Naive thymus-derived CD4-positive, alpha-beta T cell (primary cell): ENCODE measurements around the gene ZMYND8. TPM values are rescaled to one million over a fixed set of nuclear protein-coding genes. Genes with fewer than 3 reads are reported as not detected.
"Not testable (repeated sequence)": the region's sequence is repeated elsewhere in the genome, so short reads cannot be mapped to it uniquely, and the experiment has no call there.

ENCODE experiments used
- ATAC-seq: fragments of 150-1000 bp; cut with Tn5 transposase; 2 replicates; pipeline ENCODE4 v1.10.0; 2021; ENCODE audit warnings: mild to moderate bottlenecking, moderate library complexity
- CTCF ChIA-PET: fragments of 350-600 bp; sonication (Branson Sonifier 250); formaldehyde crosslinking; loops from one replicate; lab custom pipeline; 2021; ENCODE audit warnings: antibody characterized with exemption; lab: Charles Lee
- POLR2A ChIA-PET: fragments of 350-600 bp; sonication (Branson Sonifier 250); formaldehyde crosslinking; loops from one replicate; lab custom pipeline; 2021; ENCODE audit warnings: antibody characterized with exemption, inconsistent platforms; lab: Charles Lee
- DNase-seq, 9 donors: peaks; one replicate each; pipeline versions ENCODE4 v3.0.0 to v3.0.0-alpha.2; 2020 to 2022; ENCODE audit warnings: mixed read lengths in 1 of 9
- H3K27ac ChIP-seq: one replicate; pipeline ENCODE4 v1.7.0; 2013; ENCODE audit warnings: mild to moderate bottlenecking, low read depth, low read length, moderate library complexity
- H3K27me3 ChIP-seq, 2 donors: one replicate each; pipeline ENCODE4 v1.7.0; 2013; ENCODE audit warnings: low read length in 2 of 2, mild to moderate bottlenecking in 2 of 2, moderate library complexity in 2 of 2; ENCODE audit not compliant: control insufficient read depth in 2 of 2, insufficient read depth in 2 of 2
- H3K36me3 ChIP-seq, 3 experiments: 1 replicate in 2 of 3; 2 replicates in 1 of 3; pipeline ENCODE4 v1.7.0; 2013; ENCODE audit warnings: low read length in 3 of 3, mild to moderate bottlenecking in 3 of 3, moderate library complexity in 1 of 3; ENCODE audit not compliant: insufficient read depth in 3 of 3, control insufficient read depth in 2 of 3
- H3K4me1 ChIP-seq, 2 donors: one replicate each; pipeline ENCODE4 v1.7.0; 2013; ENCODE audit warnings: low read length in 2 of 2, mild to moderate bottlenecking in 2 of 2, moderate library complexity in 1 of 2; ENCODE audit not compliant: control insufficient read depth in 2 of 2, insufficient read depth in 2 of 2
- H3K4me3 ChIP-seq: 2 replicates; pipeline ENCODE4 v1.7.0; 2013; ENCODE audit warnings: mild to moderate bottlenecking, low read length
- H3K9me3 ChIP-seq, 3 experiments: 1 replicate in 2 of 3; 2 replicates in 1 of 3; pipeline ENCODE4 v1.7.0; 2013; ENCODE audit warnings: low read length in 3 of 3; ENCODE audit not compliant: control insufficient read depth in 2 of 3
- H3K27ac Mint-ChIP-seq, 9 donors: one replicate each; pipeline ENCODE4 v1.8.0; 2020 to 2022; ENCODE audit warnings: mixed read lengths in 9 of 9, mild to moderate bottlenecking in 8 of 9, moderate library complexity in 5 of 9, inconsistent platforms in 2 of 9
- H3K27me3 Mint-ChIP-seq, 5 donors: one replicate each; pipeline ENCODE4 v1.8.0; 2021 to 2022; ENCODE audit warnings: mixed read lengths in 5 of 5, mild to moderate bottlenecking in 1 of 5
- H3K36me3 Mint-ChIP-seq, 5 donors: one replicate each; pipeline ENCODE4 v1.8.0; 2020 to 2022; ENCODE audit warnings: mixed read lengths in 5 of 5, mild to moderate bottlenecking in 3 of 5, inconsistent platforms in 1 of 5
- H3K4me1 Mint-ChIP-seq, 7 donors: one replicate each; pipeline ENCODE4 v1.8.0; 2020 to 2022; ENCODE audit warnings: mixed read lengths in 7 of 7, mild to moderate bottlenecking in 3 of 7, inconsistent platforms in 1 of 7
- H3K4me3 Mint-ChIP-seq, 10 donors: one replicate each; pipeline ENCODE4 v1.8.0; 2020 to 2022; ENCODE audit warnings: mild to moderate bottlenecking in 10 of 10, mixed read lengths in 10 of 10, moderate library complexity in 6 of 10, inconsistent platforms in 2 of 10
- H3K9me3 Mint-ChIP-seq, 11 donors: one replicate each; pipeline ENCODE4 v1.8.0; 2020 to 2022; ENCODE audit warnings: mixed read lengths in 11 of 11, mild to moderate bottlenecking in 4 of 11, inconsistent platforms in 1 of 11, moderate library complexity in 1 of 11
- intact Hi-C, 2 donors: fragments of 100-400 bp; cut with micrococcal nuclease; formaldehyde crosslinking; loops; one replicate each; pipeline ENCODE4 v1.15.1; 2023
- polyA plus RNA-seq, 2 donors: library from polyadenylated mRNA; unstranded; fragments of 300-500 nt; fragmentation: Illumina TruSeq; gene quantifications; one replicate each; pipeline ENCODE4 v1.2.3, GENCODE V29; 2021
- total RNA-seq, 6 experiments: library from RNA in 5 of 6; stranded (reverse) in 5 of 6; gene quantifications; 1 replicate in 5 of 6; 2 replicates in 1 of 6; pipeline ENCODE4 v1.2.3 and lab custom pipeline; 2021 to 2026

The ZMYND8 gene
- total and polyA plus RNA-seq, 7 experiments from 2014 or later = 12.7 to 83.0 (median 63.7) TPM

- CTCF ChIA-PET = interaction anchor here (0.6 to 2.9 kb wide), 2 partner anchors 14 to 106 kb away, joined by 3 to 23 read pairs; no protein-coding TSS in a partner anchor
- intact Hi-C loops, H3K4me1 ChIP-seq, POLR2A ChIA-PET, DNase-seq, H3K27ac ChIP-seq, H3K4me3 Mint-ChIP-seq, H3K27me3 Mint-ChIP-seq, H3K9me3 ChIP-seq, H3K9me3 Mint-ChIP-seq, H3K4me3 ChIP-seq, ATAC-seq, H3K27me3 ChIP-seq: not testable (repeated sequence)
- Mint-ChIP-seq H3K36me3 (peaks cover 0 to 41% (median 23%) of the 10 kb centered on the region in 5 donors), H3K27ac (peak overlapping the region in 4 of 9 donors; percentile 3 to 94 (median 7)), H3K4me1 (peaks cover 0 to 46% (median 13%) of the 10 kb centered on the region in 7 donors)
- peaks cover 0 to 70% (median 9%) of the 10 kb centered on the region in 3 experiments for H3K36me3 ChIP-seq
These were observed 79.0 kb downstream of the ZMYND8 start for GRCh38 chr20:47277535-47277872.

- peak overlapping the region in 6 of 9 donors; percentile 3 to 94 (median 55) for H3K27ac Mint-ChIP-seq
- no peak for DNase-seq
- H3K27me3 ChIP-seq = no peaks in the 10 kb centered on the region
- no peak overlapping the region for H3K4me3 ChIP-seq
- peaks cover 0 to 46% (median 13%) of the 10 kb centered on the region in 7 donors for H3K4me1 Mint-ChIP-seq
- ChIA-PET POLR2A (no interaction called here), CTCF (interaction anchor here (0.6 to 2.9 kb wide), 2 partner anchors 14 to 107 kb away, joined by 3 to 23 read pairs; no protein-coding TSS in a partner anchor)
- ATAC-seq = no peak
- peaks cover 0 to 1% (median 0%) of the 10 kb centered on the region in 11 donors for H3K9me3 Mint-ChIP-seq
- no peaks in the 10 kb centered on the region for H3K9me3 ChIP-seq
- no peak overlapping the region for H3K4me3 Mint-ChIP-seq
- H3K27me3 Mint-ChIP-seq = no peaks in the 10 kb centered on the region
- H3K36me3 Mint-ChIP-seq = peaks cover 0 to 37% (median 21%) of the 10 kb centered on the region in 5 donors
- no peak overlapping the region for H3K27ac ChIP-seq
- peaks cover 0 to 2% of the 10 kb centered on the region in 2 donors for H3K4me1 ChIP-seq
- H3K36me3 ChIP-seq = peaks cover 0 to 68% (median 9%) of the 10 kb centered on the region in 3 experiments
- intact Hi-C loops = no loop called here
These were observed 79.5 kb downstream of the ZMYND8 start for GRCh38 chr20:47276851-47277534.

GRCh38 chr20:47276251-47276650, 80.2 kb downstream of the ZMYND8 start:
- Mint-ChIP-seq H3K4me1 (peaks cover 0 to 43% (median 13%) of the 10 kb centered on the region in 7 donors), H3K36me3 (peaks cover 0 to 33% (median 14%) of the 10 kb centered on the region in 5 donors), H3K9me3 (peaks cover 0 to 1% (median 0%) of the 10 kb centered on the region in 11 donors), H3K27ac (peak overlapping the region in 5 of 9 donors; percentile 35 to 94 (median 51)), H3K4me3 (no peak overlapping the region), H3K27me3 (no peaks in the 10 kb centered on the region)
- H3K4me3 ChIP-seq = no peak overlapping the region
- CTCF ChIA-PET = interaction anchor here (2.3 to 7.2 kb wide), 2 partner anchors 107 to 347 kb away, joined by 6 to 305 read pairs; no protein-coding TSS in a partner anchor
- H3K27me3 ChIP-seq = no peaks in the 10 kb centered on the region
- peaks cover 0 to 2% of the 10 kb centered on the region in 2 donors for H3K4me1 ChIP-seq
- POLR2A ChIA-PET = no interaction called here
- intact Hi-C loops = no loop called here
- H3K9me3 ChIP-seq = no peaks in the 10 kb centered on the region
- no peak overlapping the region for H3K27ac ChIP-seq
- ATAC-seq (no peak), DNase-seq (no peak)
- peaks cover 0 to 65% (median 9%) of the 10 kb centered on the region in 3 experiments for H3K36me3 ChIP-seq

- Histone ChIP-seq H3K36me3 (peaks cover 0 to 62% (median 9%) of the 10 kb centered on the region in 3 experiments), H3K27me3 (no peaks in the 10 kb centered on the region), H3K27ac (no peak overlapping the region), H3K9me3 (no peaks in the 10 kb centered on the region), H3K4me1 (peaks cover 0 to 2% of the 10 kb centered on the region in 2 donors), H3K4me3 (no peak overlapping the region)
- H3K36me3 Mint-ChIP-seq = peaks cover 0 to 29% (median 14%) of the 10 kb centered on the region in 5 donors
- no peaks in the 10 kb centered on the region for H3K27me3 Mint-ChIP-seq
- intact Hi-C loops = no loop called here
- H3K4me3 Mint-ChIP-seq = no peak overlapping the region
- peaks cover 0 to 43% (median 13%) of the 10 kb centered on the region in 7 donors for H3K4me1 Mint-ChIP-seq
- DNase-seq (no peak), ATAC-seq (no peak)
- H3K27ac Mint-ChIP-seq = peak overlapping the region in 5 of 9 donors; percentile 38 to 94 (median 89)
- CTCF ChIA-PET = interaction anchor here (0.6 to 7.2 kb wide), 4 partner anchors 108 to 348 kb away, joined by 4 to 305 read pairs (median 18); no protein-coding TSS in a partner anchor
- peaks cover 0 to 1% (median 0%) of the 10 kb centered on the region in 11 donors for H3K9me3 Mint-ChIP-seq
- POLR2A ChIA-PET = no interaction called here
These were observed 81.0 kb downstream of the ZMYND8 start for GRCh38 chr20:47275548-47275947.

GRCh38 chr20:47274401-47275108, 81.9 kb downstream of the ZMYND8 start:
- Mint-ChIP-seq H3K4me1 (peaks cover 0 to 43% (median 13%) of the 10 kb centered on the region in 7 donors), H3K36me3 (peaks cover 0 to 28% (median 14%) of the 10 kb centered on the region in 5 donors), H3K27me3 (no peaks in the 10 kb centered on the region), H3K4me3 (peak overlapping the region in 2 of 10 donors; percentile 39 to 67), H3K9me3 (peaks cover 0 to 1% (median 0%) of the 10 kb centered on the region in 11 donors), H3K27ac (peak overlapping the region in 8 of 9 donors; percentile 4 to 94 (median 80))
- peaks cover 0 to 57% (median 3%) of the 10 kb centered on the region in 3 experiments for H3K36me3 ChIP-seq
- H3K27ac ChIP-seq = no peak overlapping the region
- DNase-seq (peak in 1 of 9 donors; percentile 37), ATAC-seq (peak; percentile 70)
- no peaks in the 10 kb centered on the region for H3K9me3 ChIP-seq
- H3K4me1 ChIP-seq = peaks cover 0 to 2% of the 10 kb centered on the region in 2 donors
- H3K27me3 ChIP-seq = no peaks in the 10 kb centered on the region
- ChIA-PET CTCF (interaction anchor here (0.5 to 7.2 kb wide), 10 partner anchors 12 to 361 kb away, joined by 3 to 305 read pairs (median 6); partner anchors contain the start of gene ZMYND8), POLR2A (interaction anchor here (3.3 kb wide), 1 partner anchor 109 kb away, joined by 16 read pairs; no protein-coding TSS in a partner anchor)
- intact Hi-C loops = loop anchor here (1.0 to 5.0 kb wide), 3 partner anchors 183 to 347 kb away; partner anchors contain the start of gene NCOA3 (in 2 of the 2)
- H3K4me3 ChIP-seq = no peak overlapping the region
